Endothelial cell of umbilical vein (primary cell): ENCODE measurements around the gene TNFRSF12A. TPM values are rescaled to one million over a fixed set of nuclear protein-coding genes. Genes with fewer than 3 reads are reported as not detected.

Source experiments
- BruUV-seq: library from RNA; stranded (reverse); fragments of 400-500 nt; replicated peaks from 2 replicates; lab custom pipeline; 2021; lab: Mats Ljungman, UMichigan
- CTCF ChIA-PET: fragments of 300-600, 350-600 bp; sonication (Branson Sonifier 250); formaldehyde crosslinking; loops from one replicate; lab custom pipeline; 2021; ENCODE audit warnings: antibody characterized with exemption, inconsistent platforms; lab: Charles Lee
- POLR2A ChIA-PET: fragments of 300-600, 350-600 bp; sonication (Branson Sonifier 250); formaldehyde crosslinking; loops from one replicate; lab custom pipeline; 2021; ENCODE audit warnings: antibody characterized with exemption, inconsistent platforms; lab: Charles Lee
- DNase-seq: peaks from one replicate; pipeline ENCODE4 v3.0.0-alpha.2; 2011; ENCODE audit warnings: low read depth, low spot score
- FAIRE-seq: peaks from 2 replicates; lab custom pipeline; 2011; peaks lifted over from hg19 to GRCh38; lab: Jason Lieb, UNC
- H2AFZ ChIP-seq: 2 replicates; pipeline ENCODE4 v1.6.0; 2012; ENCODE audit warnings: low read depth, low read length, control low read depth, inconsistent platforms
- H3K27ac ChIP-seq: 2 replicates; pipeline ENCODE4 v1.5.1; 2011; ENCODE audit warnings: low read depth, mild to moderate bottlenecking, control low read depth, low read length, moderate library complexity; ENCODE audit not compliant: insufficient read depth
- H3K27me3 ChIP-seq, 2 experiments: 2 replicates each; pipeline versions ENCODE4 v1.6.0 to v1.6.1; 2011; ENCODE audit warnings: low read length in 2 of 2, mixed read lengths in 1 of 2; ENCODE audit not compliant: control insufficient read depth in 2 of 2, insufficient read depth in 2 of 2
- H3K36me3 ChIP-seq, 2 experiments: 2 replicates in 1 of 2; 3 replicates in 1 of 2; pipeline ENCODE4 v1.5.1; 2011; ENCODE audit warnings: low read length in 2 of 2, mild to moderate bottlenecking in 1 of 2, moderate library complexity in 1 of 2; ENCODE audit not compliant: control insufficient read depth in 2 of 2, insufficient read depth in 2 of 2; ENCODE audit errors: extremely low read depth in 1 of 2
- H3K4me1 ChIP-seq: 3 replicates; pipeline ENCODE4 v1.5.1; 2011; ENCODE audit warnings: mild to moderate bottlenecking, low read length; ENCODE audit not compliant: control insufficient read depth, insufficient read depth; ENCODE audit errors: extremely low read depth
- H3K4me2 ChIP-seq: 2 replicates; pipeline ENCODE4 v1.6.1; 2011; ENCODE audit warnings: low read length, control low read depth, mixed read lengths; ENCODE audit not compliant: insufficient read depth
- H3K4me3 ChIP-seq, 3 experiments: fragments of 200-600 bp in 1 of 3; sonication (generic), shearing (Covaris generic) in 1 of 3; replicated peaks in 1 of 3; 2 replicates each; pipeline ENCODE4 v1.5.1; 2011 to 2016; ENCODE audit warnings: control low read depth in 3 of 3, low read length in 3 of 3, mild to moderate bottlenecking in 2 of 3, inconsistent platforms in 1 of 3, low read depth in 1 of 3, moderate library complexity in 1 of 3; ENCODE audit not compliant: insufficient read depth in 1 of 3
- H3K79me2 ChIP-seq: 2 replicates; pipeline ENCODE4 v1.6.0; 2012; ENCODE audit warnings: low read length, inconsistent platforms; ENCODE audit not compliant: control insufficient read depth, insufficient read depth
- H3K9ac ChIP-seq: replicated peaks from 2 replicates; pipeline ENCODE3; 2011; ENCODE audit warnings: low read length, control low read depth; ENCODE audit not compliant: insufficient read depth; ENCODE audit errors: extremely low read depth
- H3K9me1 ChIP-seq: replicated peaks from 3 replicates; pipeline ENCODE4 v1.6.0; 2011; ENCODE audit warnings: mild to moderate bottlenecking, low read length; ENCODE audit not compliant: control insufficient read depth, insufficient read depth; ENCODE audit errors: extremely low read depth
- H3K9me3 ChIP-seq: replicated peaks from 2 replicates; pipeline ENCODE4 v1.5.1; 2012; ENCODE audit warnings: low read length, inconsistent platforms; ENCODE audit not compliant: control insufficient read depth, insufficient read depth
- H4K20me1 ChIP-seq: replicated peaks from 2 replicates; pipeline ENCODE3; 2011; ENCODE audit warnings: mild to moderate bottlenecking, low read length; ENCODE audit not compliant: control insufficient read depth, insufficient read depth; ENCODE audit errors: extremely low read depth
- EZH2 ChIP-seq: IDR thresholded peaks from 2 replicates; pipeline ENCODE4 v1.6.1; 2012; ENCODE audit warnings: borderline replicate concordance, low read depth, mild to moderate bottlenecking, moderate library complexity, low read length, inconsistent platforms; ENCODE audit not compliant: severe bottlenecking
- FOS ChIP-seq: IDR thresholded peaks from 2 replicates; pipeline ENCODE4 v1.6.1; 2011; ENCODE audit warnings: mild to moderate bottlenecking, low read length, moderate library complexity, borderline replicate concordance; ENCODE audit not compliant: insufficient read depth
- GATA2 ChIP-seq: IDR thresholded peaks from 2 replicates; pipeline ENCODE4 v1.7.0; 2011; ENCODE audit warnings: low read depth, mild to moderate bottlenecking, moderate library complexity, mixed read lengths, low read length; ENCODE audit not compliant: insufficient read length, insufficient read depth
- JUN ChIP-seq: IDR thresholded peaks from 2 replicates; pipeline ENCODE4 v1.6.1; 2011; ENCODE audit warnings: borderline replicate concordance, low read depth; ENCODE audit not compliant: insufficient read length, insufficient read depth
- MYC ChIP-seq: IDR thresholded peaks from one replicate; pipeline ENCODE4 v1.6.1; 2011; ENCODE audit warnings: mild to moderate bottlenecking, low read depth, low read length
- POLR2A ChIP-seq: IDR thresholded peaks from 2 replicates; pipeline ENCODE4 v1.6.1; 2012; ENCODE audit warnings: low read depth, mild to moderate bottlenecking, control low read depth, low read length
- POLR2AphosphoS5 ChIP-seq: IDR thresholded peaks from 2 replicates; pipeline ENCODE4 v1.6.1; 2012; ENCODE audit warnings: low read depth, mild to moderate bottlenecking, control low read depth, low read length, moderate library complexity; ENCODE audit not compliant: insufficient read depth
- dilution Hi-C: fragments of 300-500 bp; cut with MboI; formaldehyde crosslinking; loops from one replicate; pipeline ENCODE4 v1.15.0; 2019; ENCODE audit warnings: low sequenced_read_pairs; ENCODE audit not compliant: extremely low pct_ligation_motif_present
- intact Hi-C: fragments of 100-400 bp; cut with micrococcal nuclease; formaldehyde crosslinking; loops from one replicate; pipeline ENCODE4 v1.10.0; 2022
- polyA plus RNA-seq, 4 experiments: library from polyadenylated mRNA; depleted of rRNA in 3 of 4; stranded (reverse) in 3 of 4; unstranded in 1 of 4; fragments of >200 nt; gene quantifications; 2 replicates each; pipeline versions ENCODE4 v1.2.1 to v1.2.3, GENCODE V29; 2011 to 2012; ENCODE audit warnings: missing spikeins in 1 of 4
- total RNA-seq: library from RNA; stranded (reverse); gene quantifications from 2 replicates; pipeline ENCODE4 v1.2.3, GENCODE V29; 2021
- TF ChIP-seq, protein P1 (sequence below), 2 donors: IDR thresholded peaks; 1 replicate in 1 of 2; 2 replicates in 1 of 2; pipeline ENCODE4 v1.5.1; 2011; ENCODE audit warnings: low read length in 2 of 2, mild to moderate bottlenecking in 2 of 2, moderate library complexity in 2 of 2, control low read depth in 1 of 2, inconsistent platforms in 1 of 2, low read depth in 1 of 2; ENCODE audit not compliant: insufficient read depth in 1 of 2; ENCODE audit errors: extremely low read depth in 1 of 2
- TF ChIP-seq, protein P2 (sequence below): IDR thresholded peaks from 2 replicates; pipeline ENCODE4 v1.6.1; 2011; ENCODE audit not compliant: insufficient read depth, insufficient read length

TNFRSF12A gene
- total and polyA plus RNA-seq, 2 donors (not counting 3 experiments of a cell fraction or from before 2014, with no cell fraction given), result 162 to 187 TPM

DNA sequence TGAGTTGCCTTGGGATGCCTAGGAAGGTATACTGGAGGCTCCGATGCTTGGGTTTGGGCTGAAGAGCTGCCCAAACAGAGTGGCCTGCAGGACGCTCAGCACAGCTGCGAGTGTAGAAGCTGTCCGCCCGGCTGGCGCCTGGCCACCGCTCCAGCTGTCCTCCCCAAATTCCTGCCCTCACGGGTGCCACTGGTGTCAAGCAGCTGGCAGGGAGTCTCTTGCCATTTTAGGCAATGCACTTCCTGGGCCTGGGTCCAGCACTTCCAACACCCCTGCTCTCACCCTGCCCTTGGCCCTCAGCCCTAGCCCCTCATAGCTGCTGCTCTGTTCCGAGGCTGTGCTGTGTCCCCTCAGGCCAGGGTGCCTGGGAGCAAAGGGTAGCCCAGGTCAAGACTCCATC lies 34.7 kb upstream of the TNFRSF12A start:
- H3K4me3 ChIP-seq, result no peak overlapping the region
- no peak overlapping the region for H2AFZ ChIP-seq
- no peaks in the 10 kb centered on the region for H3K36me3 ChIP-seq
- no peak overlapping the region for H3K27ac ChIP-seq
- ChIA-PET CTCF (interaction anchor here (1.4 kb wide), 1 partner anchor 43 kb away, joined by 3 read pairs; no protein-coding TSS in a partner anchor), POLR2A (no interaction called here)
- H4K20me1 ChIP-seq, result no peaks in the 10 kb centered on the region
- DNase-seq (no peak), FAIRE-seq (no peak)
- intact Hi-C loops, result no loop called here
- H3K4me1 ChIP-seq, result peaks cover 5% of the 10 kb centered on the region
- BruUV-seq, result no TSS peak
- dilution Hi-C loops, result no loop called here
- H3K9me1 ChIP-seq, result no peaks in the 10 kb centered on the region
- no peak overlapping the region for H3K9ac ChIP-seq
- no peaks in the 10 kb centered on the region for H3K9me3 ChIP-seq
- no peak overlapping the region for H3K4me2 ChIP-seq
- TF ChIP-seq FOS (no peak), POLR2A (no peak), MYC (no peak), JUN (no peak), POLR2AphosphoS5 (no peak), EZH2 (no peak), GATA2 (no peak)
- TF ChIP-seq, protein P1, sequence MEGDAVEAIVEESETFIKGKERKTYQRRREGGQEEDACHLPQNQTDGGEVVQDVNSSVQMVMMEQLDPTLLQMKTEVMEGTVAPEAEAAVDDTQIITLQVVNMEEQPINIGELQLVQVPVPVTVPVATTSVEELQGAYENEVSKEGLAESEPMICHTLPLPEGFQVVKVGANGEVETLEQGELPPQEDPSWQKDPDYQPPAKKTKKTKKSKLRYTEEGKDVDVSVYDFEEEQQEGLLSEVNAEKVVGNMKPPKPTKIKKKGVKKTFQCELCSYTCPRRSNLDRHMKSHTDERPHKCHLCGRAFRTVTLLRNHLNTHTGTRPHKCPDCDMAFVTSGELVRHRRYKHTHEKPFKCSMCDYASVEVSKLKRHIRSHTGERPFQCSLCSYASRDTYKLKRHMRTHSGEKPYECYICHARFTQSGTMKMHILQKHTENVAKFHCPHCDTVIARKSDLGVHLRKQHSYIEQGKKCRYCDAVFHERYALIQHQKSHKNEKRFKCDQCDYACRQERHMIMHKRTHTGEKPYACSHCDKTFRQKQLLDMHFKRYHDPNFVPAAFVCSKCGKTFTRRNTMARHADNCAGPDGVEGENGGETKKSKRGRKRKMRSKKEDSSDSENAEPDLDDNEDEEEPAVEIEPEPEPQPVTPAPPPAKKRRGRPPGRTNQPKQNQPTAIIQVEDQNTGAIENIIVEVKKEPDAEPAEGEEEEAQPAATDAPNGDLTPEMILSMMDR (IDR thresholded peaks at IDR 0.05; ENCODE audit: extremely low read depth in 1 of 2, insufficient read depth in 1 of 2, low read depth in 1 of 2, low read length in 2 of 2), result no peak
- TF ChIP-seq, protein P2, sequence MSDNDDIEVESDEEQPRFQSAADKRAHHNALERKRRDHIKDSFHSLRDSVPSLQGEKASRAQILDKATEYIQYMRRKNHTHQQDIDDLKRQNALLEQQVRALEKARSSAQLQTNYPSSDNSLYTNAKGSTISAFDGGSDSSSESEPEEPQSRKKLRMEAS, result no peak
- no peaks in the 10 kb centered on the region for H3K79me2 ChIP-seq
- peaks cover 0 to 5% of the 10 kb centered on the region in 2 experiments for H3K27me3 ChIP-seq
